IMR-90 (cell line): ENCODE results near the gene FADD. TPM values are rescaled to one million over a fixed set of nuclear protein-coding genes. Genes with fewer than 3 reads are reported as not detected.

ENCODE experiments used
- ATAC-seq: fragments of 200-7000 bp; cut with Tn5 transposase; 2 replicates; pipeline ENCODE4 v1.9.1; 2020; ENCODE audit warnings: low read depth, mild to moderate bottlenecking, moderate library complexity
- BruUV-seq: library from RNA; stranded (reverse); fragments of 400-500 nt; replicated peaks from 2 replicates; lab custom pipeline; 2021; lab: Mats Ljungman, UMichigan
- CTCF ChIA-PET: fragments of 300-600 bp; formaldehyde crosslinking; extraction: SDS; loops from one replicate; lab custom pipeline; 2021; ENCODE audit warnings: antibody characterized with exemption; lab: Yijun Ruan, JAX
- POLR2A ChIA-PET: fragments of 300-600 bp; sonication (Branson Sonifier 250); formaldehyde crosslinking; loops from one replicate; lab custom pipeline; 2022; ENCODE audit warnings: antibody characterized with exemption; ENCODE audit not compliant: unreplicated experiment; lab: Charles Lee
- DNase-seq: peaks from one replicate; pipeline ENCODE4 v3.0.0; 2013
- H2AFZ ChIP-seq: replicated peaks from 2 replicates; pipeline ENCODE3; 2013; ENCODE audit warnings: low read length, mild to moderate bottlenecking; ENCODE audit not compliant: poor library complexity
- H2AK5ac ChIP-seq: 2 replicates; pipeline ENCODE4 v1.6.1; 2013; ENCODE audit warnings: low read depth, low read length, inconsistent platforms
- H2AK9ac ChIP-seq: replicated peaks from 2 replicates; pipeline ENCODE3; 2013; ENCODE audit warnings: mild to moderate bottlenecking, low read depth, low read length, moderate library complexity; ENCODE audit not compliant: poor library complexity
- H2BK120ac ChIP-seq: 2 replicates; pipeline ENCODE4 v1.6.1; 2013; ENCODE audit warnings: low read depth, low read length, inconsistent platforms
- H2BK15ac ChIP-seq: 3 replicates; pipeline ENCODE4 v1.6.1; 2013; ENCODE audit warnings: low read depth, low read length, inconsistent platforms
- H2BK20ac ChIP-seq: 2 replicates; pipeline ENCODE4 v1.6.1; 2013; ENCODE audit warnings: low read depth, mild to moderate bottlenecking, inconsistent platforms, low read length, moderate library complexity
- H2BK5ac ChIP-seq: 2 replicates; pipeline ENCODE4 v1.6.1; 2013; ENCODE audit warnings: mild to moderate bottlenecking, low read depth, low read length, inconsistent platforms; ENCODE audit not compliant: poor library complexity, severe bottlenecking
- H3K14ac ChIP-seq: replicated peaks from 2 replicates; pipeline ENCODE4 v1.6.1; 2013; ENCODE audit warnings: low read depth, low read length, inconsistent platforms
- H3K18ac ChIP-seq: 2 replicates; pipeline ENCODE4 v1.6.1; 2013; ENCODE audit warnings: low read depth, low read length, control low read depth
- H3K23ac ChIP-seq: 2 replicates; pipeline ENCODE4 v1.6.1; 2013; ENCODE audit warnings: low read depth, low read length, inconsistent platforms
- H3K27ac ChIP-seq: 2 replicates; pipeline ENCODE4 v1.5.1; 2013; ENCODE audit warnings: mild to moderate bottlenecking, control low read depth, low read length; ENCODE audit not compliant: insufficient read depth
- H3K27me3 ChIP-seq: 2 replicates; pipeline ENCODE4 v1.6.1; 2013; ENCODE audit warnings: low read length; ENCODE audit not compliant: control insufficient read depth, insufficient read depth
- H3K36me3 ChIP-seq: 2 replicates; pipeline ENCODE4 v1.6.1; 2013; ENCODE audit warnings: low read length, mixed read lengths; ENCODE audit not compliant: control insufficient read depth, insufficient read depth
- H3K4ac ChIP-seq: 2 replicates; pipeline ENCODE4 v1.6.1; 2013; ENCODE audit warnings: low read depth, low read length, inconsistent platforms
- H3K4me1 ChIP-seq: 2 replicates; pipeline ENCODE4 v1.6.1; 2013; ENCODE audit warnings: low read length, mixed read lengths; ENCODE audit not compliant: control insufficient read depth, insufficient read depth
- H3K4me2 ChIP-seq: 2 replicates; pipeline ENCODE4 v1.6.1; 2013; ENCODE audit warnings: low read depth, mild to moderate bottlenecking, control low read depth, low read length, moderate library complexity
- H3K4me3 ChIP-seq: 2 replicates; pipeline ENCODE4 v1.5.1; 2013; ENCODE audit warnings: low read depth, mild to moderate bottlenecking, control low read depth, low read length, moderate library complexity; ENCODE audit not compliant: insufficient read depth
- H3K56ac ChIP-seq: 2 replicates; pipeline ENCODE4 v1.6.1; 2013; ENCODE audit warnings: low read length, inconsistent platforms; ENCODE audit not compliant: insufficient read depth; ENCODE audit errors: extremely low read depth
- H3K79me1 ChIP-seq, 2 experiments: 2 replicates each; pipeline ENCODE4 v1.6.1; 2013; ENCODE audit warnings: low read length in 2 of 2, inconsistent platforms in 1 of 2, low read depth in 1 of 2
- H3K9ac ChIP-seq: 2 replicates; pipeline ENCODE4 v1.6.1; 2013; ENCODE audit warnings: low read depth, low read length, control low read depth
- H3K9me1 ChIP-seq: 2 replicates; pipeline ENCODE4 v1.6.1; 2013; ENCODE audit warnings: low read length, inconsistent platforms; ENCODE audit not compliant: insufficient read depth
- H3K9me3 ChIP-seq: 2 replicates; pipeline ENCODE4 v1.6.1; 2013; ENCODE audit warnings: low read length; ENCODE audit not compliant: control insufficient read depth, insufficient read depth
- H4K20me1 ChIP-seq: 2 replicates; pipeline ENCODE4 v1.6.1; 2013; ENCODE audit warnings: low read length, inconsistent platforms; ENCODE audit not compliant: insufficient read depth
- H4K5ac ChIP-seq: 2 replicates; pipeline ENCODE4 v1.6.1; 2013; ENCODE audit warnings: mild to moderate bottlenecking, low read depth, low read length, control low read depth
- H4K8ac ChIP-seq, 2 experiments: 2 replicates each; pipeline ENCODE4 v1.6.1; 2013; ENCODE audit warnings: low read depth in 2 of 2, low read length in 2 of 2, control low read depth in 1 of 2, inconsistent platforms in 1 of 2
- H4K91ac ChIP-seq: 2 replicates; pipeline ENCODE4 v1.6.1; 2013; ENCODE audit warnings: low read depth, low read length, inconsistent platforms; ENCODE audit not compliant: insufficient read depth
- BHLHE40 ChIP-seq: fragments of 150-350 bp; IDR thresholded peaks from 2 replicates; pipeline ENCODE4 v1.6.1; 2016; ENCODE audit warnings: mild to moderate bottlenecking, low read depth, low read length
- CEBPB ChIP-seq: IDR thresholded peaks from 2 replicates; pipeline ENCODE4 v1.6.1; 2012; ENCODE audit warnings: low read depth, low read length, improper control_type of control experiment
- CHD1 ChIP-seq: IDR thresholded peaks from 2 replicates; pipeline ENCODE4 v1.6.1; 2012; ENCODE audit warnings: low read depth, low read length, improper control_type of control experiment
- MAZ ChIP-seq: IDR thresholded peaks from 2 replicates; pipeline ENCODE4 v1.6.1; 2012; ENCODE audit warnings: low read depth, mild to moderate bottlenecking, low read length, improper control_type of control experiment, moderate library complexity, borderline replicate concordance
- NFE2L2 ChIP-seq: fragments of 150-350 bp; IDR thresholded peaks from 2 replicates; pipeline ENCODE4 v1.6.1; 2016; ENCODE audit warnings: low read depth, mild to moderate bottlenecking, low read length
- RCOR1 ChIP-seq: IDR thresholded peaks from 2 replicates; pipeline ENCODE4 v1.6.1; 2012; ENCODE audit warnings: mild to moderate bottlenecking, low read length, improper control_type of control experiment; ENCODE audit not compliant: insufficient replicate concordance
- RFX5 ChIP-seq: IDR thresholded peaks from 2 replicates; pipeline ENCODE4 v1.8.0; 2012; ENCODE audit warnings: low read depth, mild to moderate bottlenecking, low read length, moderate library complexity
- USF2 ChIP-seq: fragments of 150-350 bp; IDR thresholded peaks from 2 replicates; pipeline ENCODE4 v1.6.1; 2017; ENCODE audit warnings: mild to moderate bottlenecking, antibody characterized with exemption, low read length, low read depth
- WGBS, 2 experiments: methylation state at CpG; one replicate each; pipeline versions ENCODE4 v1.1.5 to v1.1.7; 2013; ENCODE audit warnings: missing lambda C conversion rate in 2 of 2; ENCODE audit not compliant: insufficient read length in 1 of 2; ENCODE audit errors: extremely low coverage in 2 of 2; 5-methylcytosine and 5-hydroxymethylcytosine counted together
- dilution Hi-C: fragments of 300-500 bp; cut with HindIII; formaldehyde crosslinking; loops from one replicate; pipeline ENCODE4 v1.14.3; 2018; ENCODE audit warnings: low sequenced_read_pairs; ENCODE audit not compliant: unreplicated experiment
- in situ Hi-C: fragments of 300-500 bp; cut with MboI; formaldehyde crosslinking; loops from 3 replicates; pipeline ENCODE4 v1.14.3; 2019; ENCODE audit warnings: low sequenced_read_pairs, inconsistent platforms, mixed read lengths
- intact Hi-C: fragments of 100-400 bp; cut with micrococcal nuclease; formaldehyde crosslinking; loops from 2 replicates; pipeline ENCODE4 v1.10.0; 2022
- polyA plus RNA-seq, 3 experiments: library from polyadenylated mRNA; depleted of rRNA; stranded (reverse); fragments of >200 nt; gene quantifications; 2 replicates each; pipeline ENCODE4 v1.2.3, GENCODE V29; 2012; ENCODE audit warnings: low replicate concordance in 1 of 3
- total RNA-seq: library from RNA; depleted of rRNA; stranded (reverse); fragments of >200 nt; gene quantifications from 2 replicates; pipeline ENCODE4 v1.2.3, GENCODE V29; 2012

The FADD gene
- total and polyA plus RNA-seq, 2 of the 4 experiments (the other 2 are of a cell fraction) = 38.1 to 44.4 TPM

DNA sequence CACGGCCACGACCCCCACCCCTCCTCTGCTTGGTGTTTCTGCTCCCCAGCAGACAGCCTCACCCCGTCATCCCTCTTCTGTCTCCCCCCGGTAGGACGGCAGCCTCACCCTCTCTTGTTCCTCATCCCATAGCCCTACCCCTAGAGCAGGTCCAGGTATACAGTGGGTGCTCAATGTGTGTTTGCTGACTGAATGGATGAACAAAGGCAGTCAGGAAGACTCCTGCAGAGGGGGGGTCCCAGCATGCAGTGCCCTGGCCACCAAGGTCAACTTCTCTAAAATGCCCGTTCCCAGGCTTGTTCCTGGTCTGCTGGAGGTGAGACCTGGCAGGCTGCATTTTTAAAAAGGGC, 34.7 kb upstream of the FADD start:
- no peak for DNase-seq
- no peak overlapping the region for H3K4me3 ChIP-seq
- H3K27ac ChIP-seq = no peak overlapping the region
- H3K36me3 ChIP-seq = peaks cover 26% of the 10 kb centered on the region; the same call in 1 of the 2 replicates
- no peak overlapping the region for H3K9ac ChIP-seq
- no peak for ATAC-seq
- WGBS, 2 experiments = no CpG with 5 or more reads among the region's 6 CpGs
- no peak overlapping the region for H4K8ac ChIP-seq
- intact Hi-C loops = no loop called here
- no peak overlapping the region for H2BK20ac ChIP-seq
- H3K23ac ChIP-seq = no peak overlapping the region
- no peak overlapping the region for H2AK9ac ChIP-seq
- H2AFZ ChIP-seq = no peak overlapping the region
- H3K4me2 ChIP-seq = no peak overlapping the region
- no peak overlapping the region for H2BK120ac ChIP-seq
- dilution Hi-C loops = loop anchor here (25.0 kb wide), 1 partner anchor 256 kb away; no protein-coding TSS in a partner anchor
- H4K91ac ChIP-seq = no peak overlapping the region
- ChIA-PET CTCF (no interaction called here), POLR2A (no interaction called here)
- TF ChIP-seq USF2 (no peak), CEBPB (no peak), RFX5 (no peak), BHLHE40 (no peak), CHD1 (no peak), NFE2L2 (no peak), RCOR1 (no peak), MAZ (no peak)
- H3K9me1 ChIP-seq = no peaks in the 10 kb centered on the region
- in situ Hi-C loops = no loop called here
- H3K4ac ChIP-seq = no peak overlapping the region
- H3K14ac ChIP-seq = no peak overlapping the region
- no peak overlapping the region for H2BK5ac ChIP-seq
- H3K9me3 ChIP-seq = no peaks in the 10 kb centered on the region
- H4K20me1 ChIP-seq = no peaks in the 10 kb centered on the region
- H4K5ac ChIP-seq = no peak overlapping the region
- H3K79me1 ChIP-seq = no peaks in the 10 kb centered on the region
- no peak overlapping the region for H3K18ac ChIP-seq
- H2AK5ac ChIP-seq = no peak overlapping the region
- H2BK15ac ChIP-seq = no peak overlapping the region
- H3K4me1 ChIP-seq = no peaks in the 10 kb centered on the region
- H3K56ac ChIP-seq = no peak overlapping the region
- BruUV-seq = no TSS peak
- H3K27me3 ChIP-seq = no peaks in the 10 kb centered on the region
